Lower lobe of right lung (tissue), 2 donors: ENCODE measurements around the gene UBE2F. TPM values are rescaled to one million over a fixed set of nuclear protein-coding genes. Genes with fewer than 3 reads are reported as not detected.

Source experiments
- ATAC-seq, 2 donors: fragments of 200-7000 bp; cut with Tn5 transposase; one replicate each; pipeline ENCODE4 v1.9.1; 2020 to 2022; ENCODE audit warnings: mild to moderate bottlenecking in 2 of 2, moderate library complexity in 2 of 2
- DNase-seq: peaks from one replicate; pipeline ENCODE4 v3.0.0-alpha.2; 2020
- H3K27ac ChIP-seq: fragments of 200-600 bp; one replicate; pipeline ENCODE4 v1.8.0; 2022
- H3K27me3 ChIP-seq: fragments of 200-600 bp; one replicate; pipeline ENCODE4 v1.8.0; 2022; ENCODE audit warnings: low read depth
- H3K36me3 ChIP-seq: fragments of 200-600 bp; one replicate; pipeline ENCODE4 v1.8.0; 2022; ENCODE audit warnings: mild to moderate bottlenecking
- H3K4me1 ChIP-seq: fragments of 200-600 bp; one replicate; pipeline ENCODE4 v1.8.0; 2022
- H3K4me3 ChIP-seq: fragments of 200-600 bp; one replicate; pipeline ENCODE4 v1.8.0; 2022; ENCODE audit warnings: mild to moderate bottlenecking
- H3K9me3 ChIP-seq: fragments of 200-600 bp; one replicate; pipeline ENCODE4 v1.8.0; 2022
- CTCF ChIP-seq: fragments of 200-600 bp; IDR thresholded peaks from one replicate; pipeline ENCODE4 v1.8.0; 2022; ENCODE audit warnings: antibody characterized with exemption, mild to moderate bottlenecking
- intact Hi-C: fragments of 100-400 bp; cut with DNase I; formaldehyde crosslinking; loops from one replicate; pipeline ENCODE4 v1.11.0; 2022
- total RNA-seq: library from RNA; stranded (reverse); fragmentation: NEBNext Ultra II Directional; extraction: Animal tissue kit (Norgen Biotek cat#: 25700); gene quantifications from one replicate; pipeline ENCODE4 v1.2.1, GENCODE V29; 2021
- donor health status: DM: no; HTN: yes; CAD: no; lungs with severe emphysema.

UBE2F gene
- total RNA-seq, 1 donor from 2014 or later, result 59.5 TPM

- no peak for TF ChIP-seq CTCF
- peak; percentile 19 to 31 for ATAC-seq
- no peak for DNase-seq
- Histone ChIP-seq H3K9me3 (no peaks in the 10 kb centered on the region), H3K36me3 (no peaks in the 10 kb centered on the region), H3K4me1 (peaks cover 14% of the 10 kb centered on the region), H3K27me3 (no peaks in the 10 kb centered on the region), H3K4me3 (peak overlapping the region; percentile 40), H3K27ac (peak overlapping the region; percentile 51)
- intact Hi-C loops, result no loop called here
Observed at GRCh38 chr2:237922641-237923361, 44.0 kb upstream of the UBE2F start.

- no peaks in the 10 kb centered on the region for H3K9me3 ChIP-seq
- peak overlapping the region; percentile 51 for H3K27ac ChIP-seq
- peak overlapping the region; percentile 40 for H3K4me3 ChIP-seq
- no peaks in the 10 kb centered on the region for H3K27me3 ChIP-seq
- peak; percentile 95 for TF ChIP-seq CTCF
- DNase-seq (peak; percentile 86), ATAC-seq (peak; percentile 93 to 95)
- no peaks in the 10 kb centered on the region for H3K36me3 ChIP-seq
- H3K4me1 ChIP-seq, result peaks cover 14% of the 10 kb centered on the region
- intact Hi-C loops, result no loop called here
Observed at GRCh38 chr2:237923481-237924163, 43.2 kb upstream of the UBE2F start.

- DNase-seq, result no peak
- no peak for ATAC-seq
- TF ChIP-seq CTCF, result no peak
- Histone ChIP-seq H3K36me3 (no peaks in the 10 kb centered on the region), H3K4me1 (peaks cover 14% of the 10 kb centered on the region), H3K27me3 (no peaks in the 10 kb centered on the region), H3K4me3 (no peak overlapping the region), H3K27ac (no peak overlapping the region), H3K9me3 (no peaks in the 10 kb centered on the region)
- intact Hi-C loops, result no loop called here
Observed at GRCh38 chr2:237924164-237924534, 42.7 kb upstream of the UBE2F start.

- H3K27me3 ChIP-seq, result no peaks in the 10 kb centered on the region
- no peak overlapping the region for H3K4me3 ChIP-seq
- ATAC-seq, result no peak
- intact Hi-C loops, result no loop called here
- TF ChIP-seq CTCF, result no peak
- no peaks in the 10 kb centered on the region for H3K9me3 ChIP-seq
- peaks cover 21% of the 10 kb centered on the region for H3K4me1 ChIP-seq
- no peaks in the 10 kb centered on the region for H3K36me3 ChIP-seq
- DNase-seq, result no peak
- no peak overlapping the region for H3K27ac ChIP-seq
Observed at GRCh38 chr2:237927135-237927534, 39.7 kb upstream of the UBE2F start.

- intact Hi-C loops, result no loop called here
- no peak overlapping the region for H3K27ac ChIP-seq
- H3K9me3 ChIP-seq, result no peaks in the 10 kb centered on the region
- no peak for ATAC-seq
- no peak for TF ChIP-seq CTCF
- peaks cover 20% of the 10 kb centered on the region for H3K4me1 ChIP-seq
- H3K36me3 ChIP-seq, result no peaks in the 10 kb centered on the region
- H3K27me3 ChIP-seq, result no peaks in the 10 kb centered on the region
- no peak overlapping the region for H3K4me3 ChIP-seq
- no peak for DNase-seq
Observed at GRCh38 chr2:237927986-237928385, 38.8 kb upstream of the UBE2F start.
